OCI-LY1 (cell line): ENCODE measurements around the gene IGF1R.

ENCODE experiments used
- H2AFZ ChIP-seq: fragments of 200-600 bp; sonication (generic), shearing (Covaris generic); 2 replicates; pipeline ENCODE4 v1.6.0; 2014; ENCODE audit warnings: antibody characterized with exemption, mild to moderate bottlenecking, low read length
- H3F3A ChIP-seq: fragments of 200-600 bp; sonication (generic), shearing (Covaris generic); 2 replicates; pipeline ENCODE4 v1.6.0; 2014; ENCODE audit warnings: mild to moderate bottlenecking, antibody characterized with exemption, low read length, moderate library complexity; ENCODE audit not compliant: insufficient read depth
- H3K27ac ChIP-seq: fragments of 200-600 bp; sonication (generic); 2 replicates; pipeline ENCODE4 v1.5.1; 2014; ENCODE audit warnings: low read length, mixed run types, mild to moderate bottlenecking, low read depth; ENCODE audit not compliant: poor library complexity, severe bottlenecking
- H3K27me3 ChIP-seq: fragments of 200-600 bp; sonication (generic); 2 replicates; pipeline ENCODE4 v1.6.0; 2014; ENCODE audit warnings: antibody characterized with exemption, mild to moderate bottlenecking, low read length, moderate library complexity; ENCODE audit not compliant: insufficient read depth
- H3K36me3 ChIP-seq: fragments of 200-600 bp; sonication (generic); 2 replicates; pipeline ENCODE4 v1.6.1; 2014; ENCODE audit warnings: mild to moderate bottlenecking, antibody characterized with exemption, low read length, moderate library complexity, mixed read lengths; ENCODE audit not compliant: insufficient read depth
- H3K4me1 ChIP-seq: fragments of 200-600 bp; sonication (generic); 2 replicates; pipeline ENCODE4 v1.5.1; 2014; ENCODE audit warnings: mild to moderate bottlenecking, low read length, moderate library complexity; ENCODE audit not compliant: insufficient read depth, severe bottlenecking
- H3K4me2 ChIP-seq: fragments of 200-600 bp; sonication (generic), shearing (Covaris generic); 2 replicates; pipeline ENCODE4 v1.6.1; 2014; ENCODE audit warnings: low read length
- H3K4me3 ChIP-seq: fragments of 200-600 bp; sonication (generic); 2 replicates; pipeline ENCODE4 v1.5.1; 2014; ENCODE audit warnings: low read length, low read depth, mild to moderate bottlenecking, mixed read lengths; ENCODE audit not compliant: poor library complexity, severe bottlenecking
- H3K79me2 ChIP-seq: fragments of 200-600 bp; shearing (Covaris generic); 2 replicates; pipeline ENCODE4 v1.6.1; 2016; ENCODE audit warnings: mixed run types, low read length, mixed read lengths; ENCODE audit not compliant: insufficient read depth
- H3K9ac ChIP-seq: fragments of 200-600 bp; sonication (generic), shearing (Covaris generic); 2 replicates; pipeline ENCODE4 v1.6.1; 2014; ENCODE audit warnings: mild to moderate bottlenecking, low read length, mixed read lengths
- H3K9me2 ChIP-seq: fragments of 200-600 bp; sonication (generic), shearing (Covaris generic); 2 replicates; pipeline ENCODE4 v1.6.1; 2014; ENCODE audit warnings: low read depth, mild to moderate bottlenecking, low read length, mixed read lengths
- H3K9me3 ChIP-seq: fragments of 200-600 bp; shearing (Covaris generic); 2 replicates; pipeline ENCODE4 v1.6.1; 2014; ENCODE audit warnings: low read length, mixed read lengths
- H4K20me1 ChIP-seq: fragments of 200-600 bp; sonication (generic), shearing (Covaris generic); 2 replicates; pipeline ENCODE4 v1.6.0; 2016; ENCODE audit warnings: mild to moderate bottlenecking, low read length; ENCODE audit not compliant: insufficient read depth
- CTCF ChIP-seq: fragments of 200-600 bp; sonication (generic), shearing (Covaris generic); IDR thresholded peaks from 2 replicates; pipeline ENCODE4 v1.5.1; 2017; ENCODE audit warnings: mild to moderate bottlenecking, antibody characterized with exemption, low read length, moderate library complexity, mixed read lengths
- EZH2 ChIP-seq: fragments of 200-600 bp; sonication (generic), shearing (Covaris generic); IDR thresholded peaks from 2 replicates; pipeline ENCODE4 v1.8.0; 2017; ENCODE audit warnings: borderline replicate concordance, mixed run types, mild to moderate bottlenecking, antibody characterized with exemption, low read length, moderate library complexity, mixed read lengths

Gene IGF1R

DNA sequence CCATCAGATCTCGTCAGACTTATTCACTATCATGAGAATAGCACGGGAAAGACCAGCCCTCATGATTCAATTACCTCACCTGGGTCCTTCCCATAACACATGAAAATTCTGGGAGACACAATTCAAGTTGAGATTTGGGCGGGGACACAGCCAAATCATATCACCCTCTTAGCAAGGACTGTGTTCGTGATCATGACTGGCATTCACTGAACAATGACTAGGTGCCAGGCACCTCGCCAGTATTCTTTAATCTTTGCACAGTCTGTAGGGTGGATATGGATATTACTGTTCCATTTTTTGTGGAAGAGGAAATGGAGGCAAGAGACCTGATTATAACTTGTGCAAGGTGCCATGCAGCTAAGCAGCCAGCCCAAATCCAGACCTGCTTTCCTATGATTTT lies 77.5 kb downstream of the IGF1R start:
- Histone ChIP-seq H3F3A (no peaks in the 10 kb centered on the region), H3K27ac (no peak overlapping the region), H3K9me2 (no peaks in the 10 kb centered on the region), H2AFZ (no peak overlapping the region), H3K36me3 (no peaks in the 10 kb centered on the region), H3K4me1 (no peaks in the 10 kb centered on the region), H3K4me2 (no peak overlapping the region), H3K27me3 (peaks cover 3% of the 10 kb centered on the region; the same call in 1 of the 2 replicates), H3K4me3 (no peak overlapping the region), H3K9ac (no peak overlapping the region), H3K79me2 (no peaks in the 10 kb centered on the region), H4K20me1 (no peaks in the 10 kb centered on the region), H3K9me3 (no peaks in the 10 kb centered on the region)
- TF ChIP-seq EZH2 (no peak), CTCF (no peak)

GRCh38 chr15:98727115-98728040 lies 79.0 kb downstream of the IGF1R start:
- Histone ChIP-seq H3K9me2 (no peaks in the 10 kb centered on the region), H3K4me2 (no peak overlapping the region), H3K4me3 (no peak overlapping the region), H3K27me3 (peaks cover 3% of the 10 kb centered on the region; the same call in 1 of the 2 replicates), H2AFZ (no peak overlapping the region), H3K36me3 (no peaks in the 10 kb centered on the region), H3K4me1 (no peaks in the 10 kb centered on the region), H3K79me2 (no peaks in the 10 kb centered on the region), H4K20me1 (no peaks in the 10 kb centered on the region), H3K27ac (no peak overlapping the region), H3F3A (no peaks in the 10 kb centered on the region), H3K9ac (no peak overlapping the region), H3K9me3 (no peaks in the 10 kb centered on the region)
- TF ChIP-seq EZH2, result no peak
- TF ChIP-seq CTCF, result no peak

GRCh38 chr15:98728082-98728810 lies 79.9 kb downstream of the IGF1R start:
- Histone ChIP-seq H3K4me3 (no peak overlapping the region), H4K20me1 (no peaks in the 10 kb centered on the region), H3K4me1 (no peaks in the 10 kb centered on the region), H3K79me2 (no peaks in the 10 kb centered on the region), H2AFZ (no peak overlapping the region), H3K9me2 (no peaks in the 10 kb centered on the region), H3K9ac (no peak overlapping the region), H3K27me3 (peaks cover 3% of the 10 kb centered on the region; the same call in 1 of the 2 replicates), H3K4me2 (no peak overlapping the region), H3K36me3 (no peaks in the 10 kb centered on the region), H3K9me3 (no peaks in the 10 kb centered on the region), H3F3A (no peaks in the 10 kb centered on the region), H3K27ac (no peak overlapping the region)
- no peak for TF ChIP-seq EZH2
- TF ChIP-seq CTCF, result no peak
